HG03520 (cell line): ENCODE measurements around the gene CYTL1.
"Not testable (repeated sequence)": the region's sequence is repeated elsewhere in the genome, so short reads cannot be mapped to it uniquely, and the experiment has no call there.

ENCODE experiments used
- ATAC-seq: cut with Tn5 transposase; IDR thresholded peaks from one replicate; pipeline ENCODE4 v1.9.1; 2021; ENCODE audit warnings: mild to moderate bottlenecking, moderate library complexity; ENCODE audit not compliant: unreplicated experiment

The CYTL1 gene

DNA sequence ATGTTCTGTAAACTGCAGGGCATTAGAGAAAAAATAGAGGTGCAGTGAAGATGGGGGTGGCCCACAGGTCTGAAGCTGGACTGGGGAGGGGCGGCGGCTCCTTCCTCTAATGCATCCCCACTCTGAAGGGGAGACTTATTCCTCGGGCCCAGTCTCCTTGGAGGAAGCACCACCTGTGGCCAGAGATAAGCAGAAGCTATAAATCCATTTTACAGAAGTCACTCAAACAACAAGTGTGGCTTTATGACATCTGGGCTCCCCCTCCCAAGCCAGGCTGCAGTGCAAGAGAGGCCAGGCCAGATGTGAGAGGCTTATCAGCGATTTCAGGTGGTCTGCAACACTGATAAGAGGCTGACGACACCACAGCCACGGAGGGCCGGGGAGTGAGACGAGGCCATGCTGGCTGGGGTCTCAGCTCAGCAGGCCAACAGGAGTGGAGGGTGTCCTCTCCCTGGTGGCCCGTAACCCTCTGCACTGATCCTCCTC is 15.8 kb downstream of the CYTL1 start:
- ATAC-seq, result no peak

DNA sequence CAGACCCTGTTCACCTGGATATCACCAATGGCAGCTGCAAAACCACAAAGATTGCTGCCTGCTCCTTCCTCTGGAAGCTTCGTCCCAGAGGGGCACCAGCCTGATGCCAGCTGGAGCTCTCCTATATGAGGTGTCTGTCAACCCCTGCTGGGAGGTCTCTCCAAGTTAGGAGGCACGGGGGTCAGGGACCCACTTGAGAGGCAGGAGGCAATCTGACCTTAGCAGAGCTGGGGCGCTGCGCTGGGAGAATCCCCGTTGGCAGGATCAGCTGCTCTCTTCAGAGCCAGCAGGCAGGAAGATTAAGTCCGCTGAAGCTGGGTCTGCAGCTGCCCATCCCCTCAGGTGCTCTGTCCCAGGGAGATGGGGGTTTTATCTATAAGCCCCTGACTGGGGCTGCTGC is 17.6 kb downstream of the CYTL1 start:
- not testable (repeated sequence) for ATAC-seq

DNA sequence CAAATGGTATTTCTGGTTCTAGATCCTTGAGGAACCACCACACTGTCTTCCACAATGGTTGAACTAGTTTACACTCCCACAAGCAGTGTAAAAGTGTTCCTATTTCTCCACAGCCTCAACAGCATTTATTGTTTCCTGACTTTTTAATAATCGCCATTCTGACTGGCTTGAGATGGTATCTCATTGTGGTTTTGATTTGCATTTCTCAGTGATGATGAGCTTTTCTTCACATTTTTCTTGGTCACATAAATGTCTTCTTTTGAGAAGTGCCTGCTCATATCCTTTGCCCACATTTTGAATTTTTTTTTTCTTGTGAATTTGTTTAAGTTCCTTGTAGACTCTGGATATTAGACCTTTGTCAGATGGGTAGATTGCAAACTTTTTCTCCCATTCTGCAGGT is 22.3 kb downstream of the CYTL1 start:
- ATAC-seq, result not testable (repeated sequence)

DNA sequence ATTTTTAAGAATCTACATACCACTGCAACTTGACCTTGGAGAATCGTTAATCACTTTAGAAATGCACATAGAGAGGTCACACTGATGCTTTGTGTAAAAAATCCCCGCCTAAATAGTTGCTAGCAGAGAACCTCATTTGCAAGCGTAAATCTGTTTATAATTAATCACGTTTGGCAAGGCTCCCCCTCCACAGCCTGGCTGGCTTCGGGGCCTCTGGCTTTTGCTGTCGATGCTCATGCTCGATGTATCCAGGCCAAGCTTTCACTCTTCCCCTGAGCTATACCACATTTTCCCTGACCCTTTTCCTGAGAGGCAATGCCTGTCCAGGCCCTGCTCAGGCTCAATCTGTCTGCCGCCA is 23.4 kb downstream of the CYTL1 start:
- ATAC-seq, result no peak

DNA sequence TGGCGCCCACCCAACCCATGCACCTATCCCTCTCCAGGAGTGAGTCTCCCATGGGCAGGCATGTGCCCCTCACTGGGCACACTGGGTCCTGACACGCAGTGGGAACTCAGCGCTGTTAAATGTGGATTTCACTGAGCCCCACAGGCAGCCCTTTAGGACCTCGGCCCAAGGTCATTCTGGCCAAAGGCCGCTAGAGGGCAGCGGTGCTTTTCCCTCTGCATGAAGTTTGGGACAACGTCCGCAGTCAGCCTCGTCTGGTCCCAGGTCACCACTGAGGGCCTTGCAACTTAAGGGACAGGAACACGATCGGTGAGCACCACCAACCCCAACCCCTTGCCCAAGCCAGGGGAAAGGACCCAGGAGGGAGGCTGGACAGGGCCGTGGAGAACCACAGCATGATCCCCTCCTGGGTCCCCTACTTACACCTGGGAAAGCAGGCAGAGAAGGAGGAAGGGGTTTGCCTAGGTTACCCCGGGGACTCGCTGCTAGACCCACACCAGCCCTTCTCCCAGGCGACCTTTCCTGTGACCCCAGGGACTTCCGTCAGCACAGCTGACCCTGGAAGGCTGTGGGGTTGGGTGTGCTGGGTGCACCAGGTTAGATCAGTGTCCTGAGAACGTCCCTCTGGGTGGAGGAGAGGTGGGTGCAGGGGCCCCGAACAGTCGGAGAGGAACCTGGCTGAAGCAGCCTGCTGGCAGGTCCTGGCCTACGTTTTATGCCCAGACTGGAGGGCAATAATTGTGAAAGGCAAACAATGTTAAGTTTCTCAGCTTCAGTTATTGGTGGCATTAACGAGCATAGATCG is 24.0 kb downstream of the CYTL1 start:
- peak; percentile 72 for ATAC-seq

DNA sequence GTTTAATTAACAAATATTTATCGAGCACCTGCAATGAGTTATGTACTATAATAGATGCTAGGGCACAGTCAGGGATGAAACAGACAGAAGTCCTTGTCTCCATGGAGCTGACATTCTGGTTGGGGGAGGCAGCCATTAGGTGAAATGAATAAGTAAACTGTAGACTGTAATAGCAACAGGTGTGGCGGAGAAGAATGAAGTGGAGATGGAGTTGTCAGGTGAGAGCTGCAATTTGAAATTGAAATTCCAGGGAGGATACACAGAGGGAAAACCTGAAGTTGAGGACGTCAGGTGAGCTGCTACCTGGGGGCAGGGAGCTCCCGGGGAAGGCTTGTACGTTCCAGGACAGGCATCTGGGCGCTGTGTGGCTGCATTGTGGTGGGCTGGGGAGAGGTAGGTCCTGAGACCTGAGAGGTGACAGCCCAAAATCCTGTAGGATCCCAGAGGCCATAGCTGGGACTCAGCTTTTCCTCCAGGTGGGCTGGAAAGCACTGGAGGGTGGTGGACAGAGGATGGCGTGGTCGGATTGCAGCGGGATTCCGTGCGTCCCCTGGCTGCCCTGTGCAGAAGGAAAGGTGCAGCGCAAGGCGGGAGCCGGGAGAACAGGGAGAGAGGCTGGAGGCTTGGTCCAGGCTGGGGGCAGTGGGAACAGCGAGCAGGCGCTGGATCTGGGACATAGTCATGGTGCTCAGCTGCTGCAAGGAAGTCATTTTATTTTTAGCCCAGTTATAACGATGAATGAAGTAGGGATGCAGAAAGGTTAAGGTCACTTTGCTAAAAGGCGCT is 24.8 kb downstream of the CYTL1 start:
- no peak for ATAC-seq

GRCh38 chr4:4992833-4993232 is 26.4 kb downstream of the CYTL1 start:
- ATAC-seq, result no peak

- no peak for ATAC-seq
These were observed 27.6 kb downstream of the CYTL1 start for GRCh38 chr4:4991541-4992099.

DNA sequence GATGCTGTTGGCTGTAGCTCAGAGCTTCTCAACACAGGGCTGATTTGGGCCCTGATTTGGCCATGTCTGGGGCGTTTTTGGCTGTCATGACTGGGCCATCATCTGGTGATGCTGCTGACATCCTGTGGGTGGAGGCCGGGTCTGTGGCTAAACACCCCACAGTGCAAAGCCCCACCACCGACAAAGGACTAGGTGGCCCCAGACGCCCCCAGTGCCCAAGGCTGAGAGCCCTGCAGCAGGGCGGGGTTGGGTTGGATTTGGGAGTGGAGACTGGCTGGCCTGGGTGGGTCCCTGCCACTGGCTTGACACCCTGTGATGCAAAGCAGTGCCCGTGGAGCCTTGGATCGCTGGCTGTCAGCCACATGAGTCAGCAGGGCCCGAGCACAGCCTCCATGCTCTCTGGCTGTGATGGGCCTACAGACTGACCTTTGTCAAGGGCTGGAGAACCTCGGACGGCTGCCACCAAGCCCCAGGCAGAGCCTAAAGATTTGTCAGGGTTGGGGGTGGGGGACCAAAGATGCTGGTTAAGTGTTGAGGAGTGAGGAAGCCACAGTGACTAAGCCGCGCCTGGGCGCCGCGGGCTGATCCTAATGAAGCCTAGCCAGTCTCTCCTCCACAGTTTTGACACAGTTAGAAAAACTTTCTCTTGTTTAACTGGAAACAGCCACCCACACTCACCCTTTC is 28.3 kb downstream of the CYTL1 start:
- ATAC-seq, result no peak

- no peak for ATAC-seq
These were observed 28.9 kb downstream of the CYTL1 start for GRCh38 chr4:4990329-4990728.

GRCh38 chr4:4989083-4989622 is 30.1 kb downstream of the CYTL1 start:
- no peak for ATAC-seq

DNA sequence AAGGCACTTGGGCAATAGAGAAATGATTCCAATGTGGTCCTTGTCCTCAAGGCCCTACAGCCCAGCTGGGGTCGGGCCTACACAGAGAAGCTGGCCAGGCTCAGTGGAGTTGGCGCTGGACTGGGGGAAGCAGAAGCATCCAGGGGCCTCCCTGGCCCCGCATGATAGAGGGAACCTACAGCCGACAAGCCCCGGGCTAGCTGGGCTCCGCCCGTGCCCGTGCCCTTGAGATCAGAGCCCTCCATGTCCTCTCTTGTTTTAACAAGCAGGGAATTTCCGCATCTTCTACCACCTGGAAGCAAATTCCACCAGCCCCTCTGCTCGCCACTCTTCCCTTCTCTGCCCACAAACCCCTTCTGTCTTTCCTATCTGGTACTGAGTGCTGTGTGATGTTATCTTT is 31.6 kb downstream of the CYTL1 start:
- no peak for ATAC-seq

DNA sequence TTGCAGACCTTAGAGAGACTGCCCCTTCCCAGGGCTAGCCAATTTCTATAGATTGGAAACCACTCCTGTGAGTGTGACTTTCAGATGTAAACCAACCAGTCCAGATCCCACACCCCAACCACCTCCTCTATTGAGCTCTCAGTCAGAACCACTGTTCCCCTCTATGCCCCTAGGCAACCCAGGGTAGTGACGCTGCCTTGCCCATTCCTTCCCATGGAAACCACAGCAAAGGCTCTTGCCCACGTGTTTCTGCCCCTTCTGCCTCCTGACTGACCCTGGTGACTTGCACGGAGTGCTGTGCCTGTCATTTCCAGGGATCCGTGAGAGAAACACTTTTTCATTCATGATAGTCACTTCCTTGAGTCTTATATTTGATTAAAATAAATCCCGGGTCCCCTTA is 32.4 kb downstream of the CYTL1 start:
- ATAC-seq, result no peak

DNA sequence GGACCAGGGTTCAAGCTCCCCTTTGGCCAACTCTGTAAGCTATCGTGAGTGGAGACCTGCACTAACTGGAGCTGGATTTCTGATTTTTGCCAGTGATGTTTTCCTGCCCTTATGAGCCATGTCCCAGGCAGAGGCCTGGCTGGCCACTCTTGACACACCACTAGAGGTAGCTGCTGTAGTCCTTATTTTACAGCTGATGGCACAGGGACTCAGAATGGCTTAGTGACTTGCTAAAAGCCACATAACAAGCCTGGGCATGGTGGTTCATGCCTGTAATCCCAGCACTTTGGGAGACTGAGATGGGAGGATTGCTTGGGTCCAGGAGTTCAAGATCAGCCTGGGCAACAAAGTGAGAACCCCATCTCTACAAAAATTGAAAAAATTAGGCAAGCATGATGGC is 33.4 kb downstream of the CYTL1 start:
- no peak for ATAC-seq

DNA sequence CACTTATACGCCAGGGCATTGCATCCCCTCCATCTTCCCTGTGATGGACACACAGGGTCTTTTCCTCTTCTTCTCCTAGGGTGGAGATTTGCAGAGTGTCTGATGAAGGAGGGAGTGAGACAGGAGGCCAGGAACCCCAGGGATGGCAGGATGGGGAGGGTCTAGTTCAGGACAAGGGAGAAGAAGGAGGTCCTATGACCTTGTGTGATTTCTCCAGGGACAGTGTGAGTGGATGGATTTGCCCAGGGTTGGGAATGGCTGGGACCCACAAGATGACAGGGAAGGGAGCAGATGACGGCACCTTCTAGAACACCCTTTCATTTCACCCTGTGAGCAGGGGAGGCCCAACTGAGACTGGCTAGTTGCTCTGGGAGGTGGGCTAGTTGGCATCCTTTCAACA is 34.2 kb downstream of the CYTL1 start:
- ATAC-seq, result no peak

- ATAC-seq, result no peak
These were observed 35.1 kb downstream of the CYTL1 start for GRCh38 chr4:4984186-4984585.

DNA sequence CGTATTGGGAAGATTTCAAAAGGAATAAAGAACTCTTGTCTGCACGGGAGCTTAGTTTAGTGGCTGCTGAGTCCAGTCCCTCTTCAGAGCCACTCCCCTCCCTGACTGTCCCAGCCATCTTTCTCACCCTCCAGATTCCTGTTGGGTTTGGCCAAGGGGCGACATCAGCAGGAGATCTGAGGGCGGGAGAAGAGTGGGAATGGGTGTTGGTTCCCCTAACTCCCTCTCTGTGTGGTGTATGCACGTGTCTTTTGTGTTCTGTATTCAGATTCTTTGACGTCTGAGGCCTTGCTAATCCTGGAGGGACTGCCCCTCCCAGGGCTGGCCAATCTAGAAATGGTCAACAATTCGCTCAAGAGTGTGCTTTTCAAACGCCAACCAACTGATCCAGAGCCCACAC is 37.4 kb downstream of the CYTL1 start:
- ATAC-seq, result no peak

- ATAC-seq, result no peak
These were observed 37.8 kb downstream of the CYTL1 start for GRCh38 chr4:4981427-4981826.

GRCh38 chr4:4980621-4981230 is 38.5 kb downstream of the CYTL1 start:
- ATAC-seq, result no peak

DNA sequence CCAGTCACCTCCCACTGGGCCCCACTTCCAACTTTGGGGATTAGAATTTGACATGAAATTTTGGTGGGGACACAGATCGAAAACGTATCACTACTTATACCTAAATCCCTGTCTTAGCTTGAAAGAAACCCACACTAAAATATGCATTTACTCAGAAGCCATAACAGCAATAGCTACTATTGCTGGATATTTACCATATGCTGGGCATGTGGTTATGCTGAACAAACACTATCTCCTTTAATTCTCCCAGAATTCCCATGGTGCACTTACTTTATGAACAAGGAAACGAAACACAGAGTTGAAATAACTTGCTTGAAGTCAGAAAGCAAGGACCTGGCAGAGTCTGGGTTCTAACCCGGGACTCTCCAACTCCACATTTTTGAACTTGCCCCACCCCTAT is 39.3 kb downstream of the CYTL1 start:
- no peak for ATAC-seq

GRCh38 chr4:4974727-4975126 is 44.5 kb downstream of the CYTL1 start:
- ATAC-seq, result no peak
